GM18526 (cell line): ENCODE measurements around the gene TNFAIP8.

Experiments used
- POLR2A ChIP-seq: IDR thresholded peaks from 3 replicates; pipeline ENCODE4 v1.6.1; 2011; ENCODE audit not compliant: insufficient read length; ENCODE audit errors: extremely low read depth

The TNFAIP8 gene

DNA sequence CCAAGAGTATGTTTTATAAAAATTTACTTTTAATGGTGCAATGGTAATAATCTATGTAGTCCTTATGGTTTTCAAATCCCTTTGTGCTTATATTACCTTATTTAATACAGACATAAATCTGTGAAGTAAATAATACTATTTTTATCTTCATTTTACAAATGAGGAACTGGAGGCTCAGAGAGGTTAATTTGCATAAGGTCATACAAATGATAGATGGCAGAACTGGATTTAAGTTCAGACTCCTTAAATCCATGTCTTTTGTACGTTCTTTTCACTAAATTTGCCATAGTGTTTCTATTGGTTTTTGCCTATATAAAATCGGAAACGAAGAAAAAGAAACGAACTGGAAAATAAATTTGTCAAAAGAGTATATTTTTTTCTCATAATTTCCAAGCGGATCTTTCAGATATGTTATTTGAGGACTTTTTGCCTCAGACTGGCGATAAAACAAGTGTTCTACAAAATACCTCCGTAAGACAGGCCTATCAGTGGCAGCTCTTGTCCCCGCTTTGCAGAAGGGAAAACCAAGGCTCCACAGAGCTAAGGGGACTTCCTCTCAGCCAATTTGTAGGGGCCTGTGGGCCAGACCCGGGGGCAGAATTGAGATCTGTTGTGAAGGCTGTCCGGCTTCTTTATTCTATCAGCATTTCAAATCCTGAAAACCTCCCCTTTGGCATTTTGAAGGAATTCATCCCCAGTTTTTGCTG is 1.1 kb upstream of the TNFAIP8 start:
- TF ChIP-seq POLR2A, result no peak

DNA sequence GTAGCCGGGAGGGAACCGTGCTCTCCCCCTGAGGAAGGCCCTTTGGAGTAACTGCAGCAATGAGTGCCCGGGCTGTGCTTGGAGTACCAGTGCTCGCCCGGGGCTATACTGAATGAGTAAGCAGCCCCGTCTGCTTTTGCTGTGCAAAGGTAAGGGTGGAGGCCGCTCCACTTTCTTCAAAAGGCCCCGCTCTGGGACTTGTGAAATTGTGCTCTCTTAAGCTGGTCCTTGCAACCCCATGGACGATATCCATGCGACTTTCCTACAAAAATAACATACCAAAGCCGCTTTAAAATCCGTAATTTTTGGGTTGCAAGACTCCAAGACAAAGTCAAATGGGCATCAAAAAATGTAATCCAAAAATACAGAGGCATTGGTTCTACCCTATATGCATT is 578 bp upstream of the TNFAIP8 start:
- TF ChIP-seq POLR2A, result no peak

DNA sequence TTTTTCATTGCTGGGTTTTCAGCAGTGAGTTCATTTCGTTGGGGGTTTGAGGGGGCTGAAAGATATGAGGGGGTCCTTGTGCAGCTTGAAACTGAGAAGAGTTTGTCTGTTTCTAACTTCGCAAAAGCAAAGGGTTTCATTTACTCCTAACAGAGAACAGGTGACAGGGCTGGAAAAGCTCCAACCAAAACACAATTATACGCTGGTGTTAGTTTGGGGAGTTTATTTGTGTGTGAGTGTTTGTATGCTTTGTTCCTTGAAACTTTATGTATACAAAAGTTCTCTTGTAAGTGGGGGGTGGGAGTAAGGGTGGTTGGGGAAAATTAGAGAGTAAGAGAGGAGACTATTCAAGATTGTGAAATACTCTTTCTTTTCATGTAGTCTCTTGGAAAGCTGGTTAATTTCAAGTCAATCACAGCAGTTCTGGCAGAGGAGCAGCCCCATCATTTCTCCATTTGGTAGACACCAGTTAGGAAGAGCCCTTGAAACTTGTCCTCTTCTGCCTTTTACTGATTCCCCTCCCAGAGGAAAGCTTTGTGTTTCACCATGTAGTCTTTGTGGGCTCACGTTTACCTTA is 881 bp downstream of the TNFAIP8 start:
- no peak for TF ChIP-seq POLR2A

DNA sequence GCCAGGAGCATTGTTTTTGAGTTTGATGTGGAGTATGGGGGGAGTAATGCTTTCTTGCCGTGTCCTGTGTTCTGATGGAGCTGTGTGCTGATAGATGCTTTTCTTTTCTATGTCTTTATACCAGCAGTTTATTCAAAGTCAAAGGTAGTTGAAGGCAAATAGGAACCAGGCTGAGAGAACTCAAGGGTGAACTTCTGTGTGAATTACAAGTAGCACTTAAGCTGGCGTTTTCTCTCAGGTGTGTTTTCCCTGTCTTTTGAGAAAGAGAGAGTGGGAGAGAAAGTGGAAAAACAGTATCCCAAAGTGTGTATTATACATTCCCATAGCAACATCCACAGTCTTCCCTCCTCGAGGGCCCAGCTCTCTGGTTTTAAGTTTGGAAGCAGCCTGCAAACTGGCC is 1.5 kb downstream of the TNFAIP8 start:
- TF ChIP-seq POLR2A, result no peak

DNA sequence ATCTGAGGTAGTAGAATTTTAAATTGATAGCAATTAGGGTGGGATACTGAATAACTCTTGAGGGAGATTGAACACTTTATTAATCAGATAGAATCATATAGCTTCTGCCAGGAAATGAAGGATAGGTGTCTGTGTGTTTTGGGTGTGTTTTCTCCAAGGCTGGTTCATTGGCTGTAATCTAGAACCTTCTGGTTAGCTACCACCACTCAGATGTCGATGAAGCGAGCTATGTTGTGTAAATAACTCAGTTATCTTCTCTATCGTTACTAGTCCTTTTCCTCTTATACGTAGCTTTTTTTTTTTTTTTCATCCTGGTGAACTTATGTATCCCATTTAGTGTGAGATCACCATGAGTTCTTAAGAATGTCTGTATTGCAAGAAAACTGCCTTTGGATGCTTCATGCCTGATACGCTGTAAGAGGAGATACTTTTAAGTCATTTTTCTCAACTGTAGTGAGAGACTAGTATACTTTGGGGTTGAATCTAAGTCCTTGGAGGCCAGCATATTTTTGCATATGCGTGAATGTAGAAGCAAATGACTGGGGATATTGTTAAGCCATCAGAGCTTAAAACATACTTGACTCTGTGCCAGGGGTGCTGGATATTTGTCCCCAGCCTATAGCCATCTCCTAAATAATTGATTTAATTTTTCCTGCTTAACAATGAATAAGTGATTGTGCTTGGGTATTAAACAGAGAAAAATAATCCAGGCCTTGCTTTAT is 2.1 kb downstream of the TNFAIP8 start:
- TF ChIP-seq POLR2A, result no peak

DNA sequence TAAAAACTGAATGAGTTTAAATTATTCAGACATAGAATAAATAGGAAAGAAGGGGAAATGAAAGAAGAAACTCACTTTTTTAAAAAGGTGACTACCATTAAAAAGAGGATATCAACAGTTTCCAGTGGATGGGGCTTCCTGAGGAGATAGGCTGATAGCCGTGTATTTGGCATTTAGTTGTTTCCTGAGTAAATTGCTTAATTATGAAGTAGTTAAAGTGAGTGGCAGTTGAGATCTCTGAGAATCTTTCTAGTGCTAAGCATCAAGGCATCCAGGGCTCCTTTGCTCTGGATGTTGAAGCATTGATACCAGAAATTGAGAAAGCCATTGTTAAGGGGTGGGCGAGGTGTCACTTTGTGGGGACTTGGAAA is 2.7 kb downstream of the TNFAIP8 start:
- TF ChIP-seq POLR2A, result no peak

DNA sequence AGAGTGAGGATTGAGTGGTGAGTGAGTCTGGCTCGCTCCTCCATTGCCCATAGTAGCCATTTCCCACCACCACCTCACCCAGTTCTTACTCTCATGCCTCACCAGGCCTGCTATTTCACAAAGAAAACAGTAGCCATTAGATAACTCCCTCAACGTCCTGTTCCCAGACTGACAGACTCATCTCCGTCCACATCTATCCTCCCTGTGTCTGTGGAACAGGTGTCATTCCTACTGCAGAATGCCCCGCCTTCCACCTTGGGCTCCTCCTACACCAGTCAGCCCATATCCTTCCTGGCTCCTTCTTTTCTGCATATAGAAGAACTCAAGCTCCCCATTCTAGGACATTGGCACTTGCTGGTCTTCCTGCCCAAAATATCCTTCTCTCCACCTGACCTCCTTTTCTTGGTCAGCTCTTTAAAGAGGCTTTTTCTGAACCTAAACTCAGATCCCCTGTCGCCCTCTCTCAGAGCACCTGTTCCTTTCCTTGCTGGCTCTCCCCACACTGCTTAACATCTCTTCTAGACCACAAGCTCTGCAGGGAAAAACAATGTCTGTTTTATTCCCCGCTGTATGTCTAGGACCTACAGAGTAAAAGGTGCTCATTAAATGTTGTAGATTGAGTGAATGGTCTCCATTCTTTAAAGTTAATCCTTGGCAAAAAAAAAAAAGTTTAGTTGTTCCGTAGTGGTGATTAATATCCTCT is 3.2 kb downstream of the TNFAIP8 start:
- TF ChIP-seq POLR2A, result peak; percentile 20

DNA sequence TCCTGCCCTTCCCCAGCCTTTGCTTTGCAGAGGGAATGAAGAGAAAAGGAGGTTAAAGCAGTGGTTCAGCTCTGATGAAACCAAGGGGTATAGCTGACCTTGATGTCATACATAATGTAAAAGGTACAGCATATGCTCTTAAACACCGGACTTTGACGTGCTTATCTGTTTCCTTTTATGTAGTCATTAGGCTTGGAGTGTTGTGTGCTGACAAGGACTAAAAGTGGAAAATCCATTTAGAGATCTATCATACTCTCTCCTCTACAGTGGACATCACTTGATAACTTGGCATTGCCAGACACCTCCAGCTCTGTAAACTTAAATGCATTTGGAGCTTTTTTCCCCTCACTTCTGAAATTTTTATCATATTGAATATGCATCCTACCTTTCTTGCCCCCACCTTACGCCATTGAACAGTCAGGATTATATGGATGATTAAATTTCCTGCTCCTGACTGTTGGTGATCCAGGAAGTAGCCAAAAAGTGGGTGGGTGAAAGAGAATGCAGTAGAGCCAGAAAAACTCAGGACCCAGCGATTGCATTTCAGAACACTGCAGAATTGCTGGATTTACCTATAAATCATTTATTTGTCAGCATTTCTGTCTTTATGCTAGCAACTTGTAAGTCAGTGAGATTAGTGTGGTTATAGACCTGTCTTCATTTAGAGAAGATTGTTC is 4.1 kb downstream of the TNFAIP8 start:
- no peak for TF ChIP-seq POLR2A

DNA sequence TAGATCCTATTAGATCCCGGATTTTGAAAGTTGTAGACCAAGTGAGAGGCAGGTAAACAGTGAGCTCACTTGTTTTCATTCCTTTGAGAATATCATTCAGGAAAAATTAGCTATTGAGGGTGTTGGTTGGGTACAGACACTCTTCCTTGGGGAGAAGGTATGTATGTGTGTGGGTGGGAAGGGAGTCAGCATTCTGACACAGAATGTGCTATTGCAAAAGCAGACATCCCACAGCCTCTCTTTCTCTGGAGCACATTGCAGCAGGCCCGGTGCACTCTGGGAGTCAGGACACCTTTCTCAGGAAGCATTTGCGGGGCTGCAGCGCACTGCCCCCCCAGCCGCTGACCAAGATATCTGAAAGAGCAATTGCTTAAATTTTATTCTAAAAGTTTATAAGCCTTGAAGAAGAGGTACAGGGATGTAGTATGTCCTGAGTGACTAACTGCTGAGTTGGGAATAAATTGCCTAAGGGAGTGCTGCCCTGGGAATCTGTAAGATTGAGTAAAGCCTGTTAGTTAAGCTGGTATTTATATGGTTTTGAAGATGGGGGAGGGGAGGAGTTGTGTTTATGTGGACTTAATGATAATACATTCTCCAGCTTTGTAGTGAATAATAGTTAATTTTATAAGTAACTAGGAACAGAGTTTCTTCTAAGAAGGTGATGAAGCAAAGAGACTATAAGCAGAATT is 5.2 kb downstream of the TNFAIP8 start:
- TF ChIP-seq POLR2A, result no peak

DNA sequence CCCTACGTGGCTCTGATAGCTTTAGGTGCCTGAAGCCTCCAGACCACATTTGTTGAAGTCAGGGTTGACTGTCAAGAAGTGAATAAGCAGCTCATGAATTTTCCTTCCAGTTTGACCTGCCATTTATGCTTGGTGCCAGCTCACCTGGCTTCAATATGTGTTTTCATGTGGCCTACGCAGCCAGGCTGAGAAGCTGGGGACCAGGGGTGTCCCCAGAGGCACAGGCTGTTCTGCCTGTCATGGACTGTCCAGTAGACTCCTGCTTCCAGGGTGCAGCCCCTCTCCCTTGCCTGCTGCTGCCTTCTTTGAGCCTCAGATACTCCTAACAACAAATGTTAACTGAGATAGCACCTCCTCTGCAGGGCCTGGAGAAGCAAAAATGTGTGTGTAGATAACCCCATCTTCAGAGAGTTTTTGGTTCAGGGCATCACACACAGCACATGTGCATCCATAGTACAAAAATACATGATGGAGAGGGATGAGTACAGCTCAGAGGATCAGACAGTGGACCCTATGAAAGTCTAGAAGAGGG is 5.8 kb downstream of the TNFAIP8 start:
- TF ChIP-seq POLR2A, result no peak

DNA sequence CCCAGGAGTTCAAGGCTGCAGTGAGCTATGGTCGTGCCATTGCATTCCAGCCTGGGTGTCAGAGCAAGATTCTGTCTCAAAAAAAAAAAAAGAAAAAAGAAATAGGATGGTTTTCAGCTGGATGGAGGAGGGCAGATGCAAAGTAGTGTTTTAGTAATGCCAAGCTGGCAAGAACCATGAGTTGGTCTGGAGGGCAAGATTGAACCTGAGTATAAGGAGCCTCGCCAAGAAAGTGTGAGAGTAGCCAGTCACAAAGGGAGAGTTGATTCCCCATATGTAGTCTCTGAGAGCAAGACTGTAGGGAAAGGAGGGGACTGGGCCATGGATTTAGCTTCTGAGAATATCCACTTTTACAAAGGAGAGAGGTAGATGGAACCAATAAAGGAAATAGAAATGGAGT is 6.9 kb downstream of the TNFAIP8 start:
- TF ChIP-seq POLR2A, result no peak

DNA sequence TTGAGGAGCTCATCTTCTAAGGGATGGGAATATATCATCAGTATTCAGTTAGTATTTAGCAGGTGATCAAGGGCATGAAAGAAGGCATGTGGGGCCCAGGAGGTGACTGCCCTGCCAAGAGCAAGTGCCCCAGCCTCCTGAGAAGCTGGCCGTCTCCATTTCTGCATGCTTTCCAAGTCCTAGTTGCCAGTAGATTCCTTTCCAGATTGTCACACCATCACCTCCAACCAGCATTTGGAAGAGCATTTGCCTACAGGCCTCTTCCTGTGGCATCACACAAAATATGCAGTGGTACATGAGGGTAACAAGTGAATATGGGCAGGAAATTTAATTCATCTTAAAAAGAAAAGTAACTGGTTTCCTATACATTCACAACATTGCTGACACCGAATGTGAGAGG is 7.5 kb downstream of the TNFAIP8 start:
- TF ChIP-seq POLR2A, result no peak

DNA sequence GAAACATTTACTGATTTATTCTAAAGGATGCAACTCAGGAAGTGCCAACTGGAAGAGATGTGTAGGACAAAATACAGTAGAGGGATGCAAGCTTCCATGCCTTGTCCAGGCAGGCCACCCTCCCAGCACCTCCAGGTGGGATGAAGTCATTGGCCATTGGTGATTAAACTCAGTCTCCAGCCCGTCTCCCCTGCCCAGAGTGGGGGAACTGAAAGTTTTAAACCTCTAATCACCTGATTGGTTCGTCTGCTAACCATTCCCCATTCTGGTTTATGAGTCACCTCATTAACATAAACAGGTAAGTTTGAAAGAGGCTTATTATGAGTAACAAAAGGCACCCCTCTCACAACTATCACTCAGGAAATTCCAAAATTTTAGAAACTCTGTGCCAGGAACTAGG is 8.1 kb downstream of the TNFAIP8 start:
- TF ChIP-seq POLR2A, result no peak

DNA sequence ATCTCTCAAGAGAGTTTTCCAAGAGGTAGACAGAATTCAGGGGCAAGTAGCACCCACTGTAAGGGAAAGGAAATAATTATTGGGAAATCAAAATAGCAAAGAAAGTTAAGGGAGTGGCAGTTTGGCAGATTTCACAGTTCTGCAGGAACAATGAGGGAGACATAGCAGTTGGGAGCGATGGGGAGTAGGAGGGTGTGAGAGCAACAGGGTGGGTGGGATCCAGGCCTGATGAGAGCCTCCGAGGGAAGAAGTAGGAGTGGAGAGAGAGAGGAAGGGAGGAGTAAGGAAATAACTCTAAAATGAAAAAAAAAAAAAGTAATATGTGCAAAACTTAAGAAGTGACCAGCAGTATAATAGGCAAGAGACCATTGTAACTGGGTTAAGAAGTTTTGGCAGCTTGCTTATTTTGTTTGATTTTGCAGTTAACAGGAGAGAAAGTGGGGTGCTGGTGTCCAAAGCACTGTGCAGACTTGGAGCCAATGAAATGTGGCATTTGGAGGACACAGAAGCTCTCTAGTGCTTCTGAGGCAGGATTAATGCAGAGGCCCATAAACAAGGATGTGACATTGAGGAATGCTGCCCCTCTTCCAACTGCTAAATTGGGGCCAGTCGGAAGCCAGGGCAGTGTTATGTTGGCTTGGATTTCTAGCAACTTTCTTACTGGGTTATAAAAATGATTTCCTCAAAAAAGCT is 10.2 kb downstream of the TNFAIP8 start:
- no peak for TF ChIP-seq POLR2A
